B cell (primary cell): Measurements from ENCODE around the gene KIF3C. TPM values are rescaled to one million over a fixed set of nuclear protein-coding genes. Genes with fewer than 3 reads are reported as not detected.

Experiments
- ATAC-seq: fragments of 200-7000 bp; cut with Tn5 transposase; one replicate; pipeline ENCODE4 v1.10.0; 2021; ENCODE audit warnings: low read depth, mild to moderate bottlenecking, moderate number of reproducible peaks, moderate library complexity
- CTCF ChIA-PET: fragments of 350-600 bp; sonication (Branson Sonifier 250); formaldehyde crosslinking; loops from one replicate; lab custom pipeline; 2021; ENCODE audit warnings: antibody characterized with exemption, inconsistent platforms; lab: Charles Lee
- POLR2A ChIA-PET: fragments of 350-600 bp; sonication (Branson Sonifier 250); formaldehyde crosslinking; loops from one replicate; lab custom pipeline; 2021; ENCODE audit warnings: antibody characterized with exemption; lab: Charles Lee
- DNase-seq: peaks from one replicate; pipeline ENCODE4 v3.0.0; 2013
- H2AFZ ChIP-seq: 2 replicates; pipeline ENCODE4 v1.6.1; 2012; ENCODE audit warnings: mild to moderate bottlenecking, low read depth, low read length; ENCODE audit not compliant: insufficient read depth, poor library complexity, severe bottlenecking
- H3K27ac ChIP-seq, 2 donors: 1 replicate in 1 of 2; 2 replicates in 1 of 2; pipeline ENCODE4 v1.5.1; 2012 to 2013; ENCODE audit warnings: low read length in 2 of 2, mild to moderate bottlenecking in 2 of 2, moderate library complexity in 1 of 2
- H3K27me3 ChIP-seq, 4 experiments: fragments of 200-600 bp in 1 of 4; sonication (generic) in 1 of 4; replicated peaks in 1 of 4; 1 replicate in 2 of 4; 2 replicates in 2 of 4; pipeline versions ENCODE4 v1.6.1 to v1.7.0; 2013 to 2016; ENCODE audit warnings: low read length in 3 of 4, mild to moderate bottlenecking in 2 of 4, mixed read lengths in 1 of 4, moderate library complexity in 1 of 4; ENCODE audit not compliant: insufficient read depth in 4 of 4, control insufficient read depth in 3 of 4; ENCODE audit errors: control extremely low read depth in 1 of 4
- H3K36me3 ChIP-seq, 2 experiments: replicated peaks in 1 of 2; 1 replicate in 1 of 2; 2 replicates in 1 of 2; pipeline versions ENCODE4 v1.6.1 to v1.7.1; 2013; ENCODE audit warnings: low read length in 1 of 2; ENCODE audit not compliant: insufficient read depth in 2 of 2, control insufficient read depth in 1 of 2; ENCODE audit errors: control extremely low read depth in 1 of 2, extremely low read depth in 1 of 2
- H3K4me1 ChIP-seq, 2 donors: fragments of 200-600 bp in 1 of 2; sonication (generic) in 1 of 2; 1 replicate in 1 of 2; 2 replicates in 1 of 2; pipeline versions ENCODE4 v1.5.1 to v1.6.1; 2013 to 2017; ENCODE audit warnings: low read length in 2 of 2; ENCODE audit not compliant: control insufficient read depth in 2 of 2, insufficient read depth in 2 of 2
- H3K4me2 ChIP-seq: replicated peaks from 2 replicates; pipeline ENCODE3; 2012; ENCODE audit warnings: mild to moderate bottlenecking, low read depth, low read length; ENCODE audit not compliant: poor library complexity, severe bottlenecking
- H3K4me3 ChIP-seq, 5 experiments: fragments of 200-600 bp in 1 of 5; sonication (generic) in 1 of 5; 1 replicate in 3 of 5; 2 replicates in 2 of 5; pipeline versions ENCODE4 v1.5.1 to v1.7.0; 2011 to 2016; ENCODE audit warnings: low read length in 4 of 5, mild to moderate bottlenecking in 4 of 5, low read depth in 2 of 5, control low read depth in 1 of 5, moderate library complexity in 1 of 5; ENCODE audit not compliant: insufficient read depth in 1 of 5; ENCODE audit errors: control extremely low read depth in 1 of 5, extremely low read depth in 1 of 5
- H3K79me2 ChIP-seq: fragments of 200-600 bp; sonication (generic); one replicate; pipeline ENCODE4 v1.6.0; 2016; ENCODE audit warnings: low read length; ENCODE audit not compliant: control insufficient read depth, insufficient read depth
- H3K9ac ChIP-seq: fragments of 200-600 bp; sonication (generic); 2 replicates; pipeline ENCODE4 v1.6.1; 2017; ENCODE audit warnings: mild to moderate bottlenecking, low read length, moderate library complexity
- H3K9me3 ChIP-seq, 3 donors: one replicate each; pipeline versions ENCODE4 v1.6.1 to v1.7.1; 2013; ENCODE audit warnings: low read length in 2 of 3; ENCODE audit not compliant: control insufficient read depth in 2 of 3, insufficient read depth in 1 of 3; ENCODE audit errors: control extremely low read depth in 1 of 3
- H4K20me1 ChIP-seq: 2 replicates; pipeline ENCODE4 v1.6.0; 2012; ENCODE audit warnings: mild to moderate bottlenecking, low read length; ENCODE audit not compliant: insufficient read depth, control insufficient read depth, poor library complexity, severe bottlenecking
- H3K27ac Mint-ChIP-seq: one replicate; pipeline ENCODE4 v1.8.0; 2021; ENCODE audit warnings: mixed read lengths
- H3K27me3 Mint-ChIP-seq: one replicate; pipeline ENCODE4 v1.8.0; 2021; ENCODE audit warnings: mixed read lengths
- H3K4me1 Mint-ChIP-seq: one replicate; pipeline ENCODE4 v1.8.0; 2021; ENCODE audit warnings: mixed read lengths
- H3K4me3 Mint-ChIP-seq: one replicate; pipeline ENCODE4 v1.8.0; 2021; ENCODE audit warnings: mixed read lengths
- H3K9me3 Mint-ChIP-seq: one replicate; pipeline ENCODE4 v1.8.0; 2022; ENCODE audit warnings: mixed read lengths; ENCODE audit not compliant: insufficient read depth
- CTCF ChIP-seq: fragments of 200-600 bp; IDR thresholded peaks from one replicate; pipeline ENCODE4 v1.8.0; 2022; ENCODE audit warnings: antibody characterized with exemption, mild to moderate bottlenecking
- EZH2 ChIP-seq: IDR thresholded peaks from 2 replicates; pipeline ENCODE4 v1.6.1; 2012; ENCODE audit warnings: borderline replicate concordance, low read depth, mild to moderate bottlenecking, moderate library complexity, low read length; ENCODE audit not compliant: insufficient read depth, poor library complexity, severe bottlenecking
- WGBS: methylation state at CpG from one replicate; pipeline ENCODE4 v1.1.5; 2013; ENCODE audit warnings: missing lambda C conversion rate; ENCODE audit not compliant: insufficient coverage; 5-methylcytosine and 5-hydroxymethylcytosine counted together
- intact Hi-C: fragments of 100-400 bp; cut with micrococcal nuclease; formaldehyde crosslinking; loops from one replicate; pipeline ENCODE4 v1.10.0; 2022
- polyA plus RNA-seq: library from polyadenylated mRNA; depleted of rRNA; stranded (reverse); fragments of >200 nt; gene quantifications from 2 replicates; pipeline ENCODE4 v1.2.3, GENCODE V29; 2012
- total RNA-seq, 2 donors: library from RNA; stranded (reverse); fragments of 120-200 nt in 1 of 2; gene quantifications; 1 replicate in 1 of 2; 2 replicates in 1 of 2; pipeline versions ENCODE4 v1.2.3 to v1.2.4, GENCODE V29; 2013 to 2022

KIF3C gene
- total and polyA plus RNA-seq, 2 donors (not counting 1 experiment from before 2014, with no cell fraction given) = 0.84 to 4.0 TPM

- H3K36me3 ChIP-seq = no peaks in the 10 kb centered on the region
- peaks cover 0 to 6% of the 10 kb centered on the region in 2 donors for H3K4me1 ChIP-seq
- ChIA-PET CTCF (interaction anchor here (0.9 kb wide), 1 partner anchor 55 kb away, joined by 3 read pairs; no protein-coding TSS in a partner anchor), POLR2A (no interaction called here)
- peaks cover 0 to 8% (median 0%) of the 10 kb centered on the region in 3 donors for H3K9me3 ChIP-seq
- ATAC-seq = no peak
- no peaks in the 10 kb centered on the region for H4K20me1 ChIP-seq
- no peak overlapping the region for H3K4me2 ChIP-seq
- 79% methylated on average over 5 of the region's 8 CpGs for WGBS
- H3K79me2 ChIP-seq = no peaks in the 10 kb centered on the region
- intact Hi-C loops = no loop called here
- H3K27ac ChIP-seq = no peak overlapping the region
- Mint-ChIP-seq H3K27me3 (peaks cover 3% of the 10 kb centered on the region), H3K4me3 (no peak overlapping the region), H3K9me3 (no peaks in the 10 kb centered on the region), H3K27ac (no peak overlapping the region), H3K4me1 (peaks cover 10% of the 10 kb centered on the region)
- H3K4me3 ChIP-seq = no peak overlapping the region
- DNase-seq = no peak
- H3K9ac ChIP-seq = no peak overlapping the region
- TF ChIP-seq EZH2 (no peak), CTCF (no peak)
- H2AFZ ChIP-seq = no peak overlapping the region
- H3K27me3 ChIP-seq = no peaks in the 10 kb centered on the region
Observed at GRCh38 chr2:25894135-25894830, 88.0 kb downstream of the KIF3C start.

GRCh38 chr2:25891672-25892071 lies 90.6 kb downstream of the KIF3C start:
- intact Hi-C loops = no loop called here
- ChIA-PET POLR2A (no interaction called here), CTCF (no interaction called here)
- Histone ChIP-seq H3K9ac (no peak overlapping the region), H3K27ac (no peak overlapping the region), H3K27me3 (no peaks in the 10 kb centered on the region), H2AFZ (no peak overlapping the region), H3K4me3 (no peak overlapping the region), H3K4me1 (no peaks in the 10 kb centered on the region), H3K9me3 (peaks cover 0 to under 1% (median 0%) of the 10 kb centered on the region in 3 donors), H3K79me2 (no peaks in the 10 kb centered on the region), H3K4me2 (no peak overlapping the region), H3K36me3 (no peaks in the 10 kb centered on the region), H4K20me1 (no peaks in the 10 kb centered on the region)
- H3K27ac Mint-ChIP-seq = no peak overlapping the region
- no peak for DNase-seq
- H3K4me1 Mint-ChIP-seq = no peaks in the 10 kb centered on the region
- H3K4me3 Mint-ChIP-seq = no peak overlapping the region
- no peaks in the 10 kb centered on the region for H3K9me3 Mint-ChIP-seq
- no peak for ATAC-seq
- peaks cover 9% of the 10 kb centered on the region for H3K27me3 Mint-ChIP-seq
- 95% methylated on average over 4 of the region's 5 CpGs for WGBS
- no peak for TF ChIP-seq CTCF
- no peak for TF ChIP-seq EZH2
